Measurements from ENCODE around the gene PRR16. TPM values are rescaled to one million over a fixed set of nuclear protein-coding genes. Genes with fewer than 3 reads are reported as not detected.

Gene PRR16
- total RNA-seq, 2 experiments from 2014 or later: not detected

DNA sequence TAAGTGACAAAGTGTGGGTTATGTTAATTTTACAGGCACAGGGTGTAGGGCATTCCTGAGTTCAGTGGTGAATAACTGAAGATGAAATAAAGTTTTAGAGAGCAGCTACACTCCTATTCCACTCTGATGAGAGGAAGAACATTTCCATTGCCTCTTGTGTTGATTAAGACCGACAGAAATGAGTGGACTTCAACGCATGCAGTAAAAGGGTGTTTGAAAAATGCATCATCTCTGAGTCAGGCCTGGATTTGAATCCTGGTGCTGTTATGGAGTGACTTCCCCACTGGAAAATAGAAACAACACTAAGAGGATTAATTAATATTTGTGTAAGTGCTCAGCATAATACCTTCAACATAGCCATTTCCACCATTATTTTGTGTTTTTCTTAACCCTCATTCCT lies 86.3 kb downstream of the PRR16 start:
- intact Hi-C loops (cut with micrococcal nuclease): no loop called here
- no peaks in the 10 kb centered on the region for H3K27me3 Mint-ChIP-seq
- no peaks in the 10 kb centered on the region for H3K4me1 Mint-ChIP-seq (ENCODE audit: low read depth)
- no peak overlapping the region for H3K4me3 Mint-ChIP-seq
- DNase-seq: no peak
- peaks cover 1% of the 10 kb centered on the region for H3K9me3 Mint-ChIP-seq
- ChIA-PET CTCF (no interaction called here), POLR2A (no interaction called here)
- TF ChIP-seq, protein P1, sequence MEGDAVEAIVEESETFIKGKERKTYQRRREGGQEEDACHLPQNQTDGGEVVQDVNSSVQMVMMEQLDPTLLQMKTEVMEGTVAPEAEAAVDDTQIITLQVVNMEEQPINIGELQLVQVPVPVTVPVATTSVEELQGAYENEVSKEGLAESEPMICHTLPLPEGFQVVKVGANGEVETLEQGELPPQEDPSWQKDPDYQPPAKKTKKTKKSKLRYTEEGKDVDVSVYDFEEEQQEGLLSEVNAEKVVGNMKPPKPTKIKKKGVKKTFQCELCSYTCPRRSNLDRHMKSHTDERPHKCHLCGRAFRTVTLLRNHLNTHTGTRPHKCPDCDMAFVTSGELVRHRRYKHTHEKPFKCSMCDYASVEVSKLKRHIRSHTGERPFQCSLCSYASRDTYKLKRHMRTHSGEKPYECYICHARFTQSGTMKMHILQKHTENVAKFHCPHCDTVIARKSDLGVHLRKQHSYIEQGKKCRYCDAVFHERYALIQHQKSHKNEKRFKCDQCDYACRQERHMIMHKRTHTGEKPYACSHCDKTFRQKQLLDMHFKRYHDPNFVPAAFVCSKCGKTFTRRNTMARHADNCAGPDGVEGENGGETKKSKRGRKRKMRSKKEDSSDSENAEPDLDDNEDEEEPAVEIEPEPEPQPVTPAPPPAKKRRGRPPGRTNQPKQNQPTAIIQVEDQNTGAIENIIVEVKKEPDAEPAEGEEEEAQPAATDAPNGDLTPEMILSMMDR (IDR thresholded peaks at IDR 0.05): no peak
- no peak overlapping the region for H3K27ac Mint-ChIP-seq
- no peaks in the 10 kb centered on the region for H3K36me3 Mint-ChIP-seq (ENCODE audit: low read depth)
- no peak for ATAC-seq

GRCh38 chr5:120552638-120553037 lies 88.5 kb downstream of the PRR16 start:
- no peaks in the 10 kb centered on the region for H3K36me3 Mint-ChIP-seq (ENCODE audit: low read depth)
- CTCF ChIA-PET: no interaction called here
- ATAC-seq: no peak
- no peaks in the 10 kb centered on the region for H3K4me1 Mint-ChIP-seq (ENCODE audit: low read depth)
- intact Hi-C loops (cut with micrococcal nuclease): no loop called here
- no peak overlapping the region for H3K4me3 Mint-ChIP-seq
- POLR2A ChIA-PET: no interaction called here
- DNase-seq: no peak
- peaks cover 1% of the 10 kb centered on the region for H3K9me3 Mint-ChIP-seq
- H3K27ac Mint-ChIP-seq: no peak overlapping the region
- TF ChIP-seq, protein P1 (IDR thresholded peaks at IDR 0.05): no peak
- no peaks in the 10 kb centered on the region for H3K27me3 Mint-ChIP-seq

GRCh38 chr5:120555345-120555744 lies 91.2 kb downstream of the PRR16 start:
- DNase-seq (no peak), ATAC-seq (no peak)
- intact Hi-C loops (cut with micrococcal nuclease): no loop called here
- Mint-ChIP-seq H3K27me3 (no peaks in the 10 kb centered on the region), H3K36me3 (ENCODE audit: low read depth) (no peaks in the 10 kb centered on the region), H3K4me3 (no peak overlapping the region), H3K4me1 (ENCODE audit: low read depth) (no peaks in the 10 kb centered on the region), H3K9me3 (no peaks in the 10 kb centered on the region), H3K27ac (no peak overlapping the region)
- TF ChIP-seq, protein P1 (IDR thresholded peaks at IDR 0.05): no peak
- CTCF ChIA-PET: interaction anchor here (0.7 kb wide), 1 partner anchor 92 kb away, joined by 3 read pairs; no protein-coding TSS in a partner anchor
- POLR2A ChIA-PET: no interaction called here

DNA sequence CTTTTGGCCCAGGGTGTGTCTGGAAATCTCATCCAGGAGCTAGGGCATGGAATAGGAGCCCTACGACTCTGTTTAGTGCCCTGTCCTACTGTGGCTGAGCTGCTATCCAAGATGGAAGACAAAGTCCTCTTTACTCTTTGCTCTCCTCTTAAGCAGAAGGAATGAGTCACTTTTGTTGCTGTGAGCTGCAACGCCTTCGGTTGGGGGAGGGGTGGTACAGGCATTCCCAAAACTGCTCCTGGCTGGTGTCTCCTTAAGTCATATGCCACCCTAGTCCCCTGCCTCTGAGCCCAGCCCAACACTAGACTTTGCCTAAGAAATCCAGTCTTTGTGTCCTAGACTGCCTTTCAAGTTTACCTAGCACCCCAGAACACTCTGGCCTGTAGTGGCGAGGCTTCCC lies 99.9 kb downstream of the PRR16 start:
- Mint-ChIP-seq H3K4me3 (no peak overlapping the region), H3K36me3 (ENCODE audit: low read depth) (no peaks in the 10 kb centered on the region), H3K27me3 (no peaks in the 10 kb centered on the region), H3K27ac (no peak overlapping the region), H3K9me3 (no peaks in the 10 kb centered on the region), H3K4me1 (ENCODE audit: low read depth) (no peaks in the 10 kb centered on the region)
- intact Hi-C loops (cut with micrococcal nuclease): no loop called here
- ChIA-PET POLR2A (no interaction called here), CTCF (no interaction called here)
- no peak for ATAC-seq
- TF ChIP-seq, protein P1 (IDR thresholded peaks at IDR 0.05): no peak
- DNase-seq: no peak

DNA sequence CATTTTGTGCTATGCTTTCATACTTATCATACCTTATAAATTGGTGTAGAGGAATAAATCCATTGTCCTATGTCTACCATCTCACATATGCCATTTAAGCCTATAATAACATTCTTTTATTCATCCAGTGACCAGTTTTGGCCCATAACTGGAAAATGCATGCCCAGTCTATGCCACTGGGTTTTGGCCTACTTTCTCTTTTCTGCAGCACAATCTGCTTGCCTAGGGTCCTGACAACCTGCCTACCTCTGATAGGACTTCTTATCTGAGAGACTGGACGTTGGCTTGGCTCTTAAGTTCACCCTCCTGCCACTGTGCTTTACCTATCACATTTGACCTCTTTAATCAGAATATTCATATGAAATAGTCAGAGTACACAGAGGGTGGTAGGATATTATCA lies 103.0 kb downstream of the PRR16 start:
- Mint-ChIP-seq H3K36me3 (ENCODE audit: low read depth) (no peaks in the 10 kb centered on the region), H3K4me3 (no peak overlapping the region), H3K27me3 (no peaks in the 10 kb centered on the region), H3K4me1 (ENCODE audit: low read depth) (no peaks in the 10 kb centered on the region), H3K9me3 (peaks cover 2% of the 10 kb centered on the region), H3K27ac (no peak overlapping the region)
- TF ChIP-seq, protein P1 (IDR thresholded peaks at IDR 0.05): no peak
- ATAC-seq (no peak), DNase-seq (no peak)
- ChIA-PET POLR2A (no interaction called here), CTCF (no interaction called here)
- intact Hi-C loops (cut with micrococcal nuclease): no loop called here
